Activated naive CD8-positive, alpha-beta T cell treated with anti-CD3 and anti-CD28 coated beads, Interleukin-2, amount 50 U/mL, for 16 hours (primary cell): ENCODE data around the gene FRK.
"Not testable (repeated sequence)": the region's sequence is repeated elsewhere in the genome, so short reads cannot be mapped to it uniquely, and the experiment has no call there.

Experiments used
- DNase-seq: peaks from one replicate; pipeline ENCODE4 v3.0.0-alpha.2; 2020; ENCODE audit warnings: low read depth, low spot score

The FRK gene

DNA sequence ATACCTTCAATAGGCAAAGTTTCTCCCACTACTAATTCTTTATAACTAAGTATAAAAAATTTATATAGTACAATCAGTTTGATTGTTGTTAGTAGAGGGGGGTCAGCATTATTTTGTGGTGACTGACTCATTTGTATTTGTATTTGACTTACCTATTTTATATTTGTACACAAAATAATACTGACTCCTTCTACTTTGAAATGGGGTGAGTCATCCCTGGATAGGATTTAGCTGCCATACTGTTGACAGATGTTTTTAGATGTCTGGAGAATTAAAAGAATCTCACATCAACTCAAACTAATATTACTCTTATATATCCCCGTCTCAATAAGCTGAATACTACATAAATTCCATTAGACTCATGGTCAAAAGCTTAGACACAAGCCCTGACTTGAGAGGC, 114.9 kb downstream of the FRK start:
- DNase-seq: no peak

DNA sequence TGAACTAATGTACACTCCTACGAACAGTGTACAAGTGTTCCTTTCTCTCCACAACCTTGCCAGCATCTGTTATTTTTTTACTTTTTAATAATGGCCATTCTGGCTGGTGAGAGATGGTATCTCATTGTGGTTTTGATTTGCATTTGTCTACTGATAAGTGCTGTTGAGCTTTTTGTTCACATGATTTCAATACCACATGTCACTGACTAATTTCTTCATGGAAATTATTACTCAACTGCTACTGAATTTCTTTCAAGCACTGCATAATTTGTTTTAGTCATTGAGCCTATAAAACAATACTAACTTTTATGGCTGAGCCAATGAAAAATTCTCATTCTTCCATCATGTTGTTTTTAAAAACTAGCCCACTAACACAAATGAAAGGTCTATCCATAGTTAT, 115.4 kb downstream of the FRK start:
- DNase-seq: no peak

DNA sequence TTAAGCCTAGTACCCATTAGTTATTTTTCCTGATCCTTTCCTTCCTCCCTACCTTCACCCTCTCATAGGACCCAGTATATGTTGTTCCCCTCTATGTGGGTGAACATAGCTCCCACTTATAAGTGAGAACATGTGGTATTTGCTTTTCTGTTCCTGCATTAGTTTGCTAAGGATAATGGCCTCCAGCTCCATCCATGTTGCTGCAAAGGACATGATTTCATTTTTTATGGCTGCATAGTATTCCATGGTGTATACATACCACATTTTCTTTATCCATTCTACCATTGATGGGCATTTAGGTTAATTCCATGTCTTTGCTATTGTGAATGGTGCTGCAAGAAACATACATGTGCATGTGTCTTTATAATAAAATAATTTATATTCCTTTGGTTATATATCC, 115.9 kb downstream of the FRK start:
- DNase-seq: not testable (repeated sequence)

DNA sequence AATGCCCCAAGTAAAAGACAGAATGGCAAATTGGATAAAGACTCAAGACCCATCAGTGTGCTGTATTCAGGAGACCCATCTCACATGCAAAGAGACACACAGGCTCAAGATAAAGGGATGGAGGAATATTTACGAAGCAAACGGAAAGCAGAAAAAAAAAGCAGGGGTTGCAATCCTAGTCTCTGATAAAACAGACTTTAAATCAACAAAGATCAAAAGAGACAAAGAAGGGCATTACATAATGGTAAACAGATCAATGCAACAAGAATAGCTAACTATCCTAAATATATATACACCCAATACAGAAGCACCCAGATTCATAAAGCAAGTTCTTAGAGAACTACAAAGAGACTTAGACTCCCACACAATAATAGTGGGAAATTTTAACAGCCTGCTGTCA, 123.2 kb downstream of the FRK start:
- not testable (repeated sequence) for DNase-seq

DNA sequence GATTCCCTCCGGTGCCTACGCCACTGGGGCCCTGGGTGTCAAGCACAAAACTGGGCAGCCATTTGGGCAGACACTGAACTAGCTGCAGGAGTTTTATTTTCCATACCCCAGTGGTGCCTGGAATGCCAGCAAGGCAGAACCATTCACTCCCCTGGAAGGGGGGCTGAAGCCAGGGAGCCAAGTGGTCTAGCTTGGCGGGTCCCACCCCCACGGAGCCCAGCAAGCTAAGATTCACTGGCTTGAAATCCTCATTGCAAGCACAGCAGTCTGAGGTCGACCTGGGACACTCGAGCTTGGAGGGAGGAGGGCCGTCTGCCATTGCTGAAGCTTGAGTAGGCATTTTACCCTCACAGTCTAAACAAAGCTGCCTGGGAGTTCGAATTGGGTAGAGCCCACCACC, 125.3 kb downstream of the FRK start:
- no peak for DNase-seq

DNA sequence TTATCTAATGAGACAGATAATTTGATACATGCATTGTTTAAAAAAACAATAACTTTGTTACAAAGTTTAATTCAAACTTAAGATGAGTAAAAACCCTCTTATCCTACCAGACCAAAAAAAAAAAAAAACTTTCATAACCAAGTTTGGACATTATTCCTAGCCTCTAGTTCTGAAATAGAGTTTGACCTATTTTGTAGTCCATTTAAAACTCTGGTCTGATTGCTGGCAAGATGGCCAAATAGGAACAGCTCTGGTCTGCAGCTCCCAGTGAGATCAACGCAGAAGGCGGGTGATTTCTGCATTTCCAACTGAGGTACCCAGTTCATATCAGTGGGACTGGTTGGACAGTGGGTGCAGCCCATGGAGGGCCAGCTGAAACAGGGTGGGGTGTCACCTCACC, 125.9 kb downstream of the FRK start:
- DNase-seq: no peak

DNA sequence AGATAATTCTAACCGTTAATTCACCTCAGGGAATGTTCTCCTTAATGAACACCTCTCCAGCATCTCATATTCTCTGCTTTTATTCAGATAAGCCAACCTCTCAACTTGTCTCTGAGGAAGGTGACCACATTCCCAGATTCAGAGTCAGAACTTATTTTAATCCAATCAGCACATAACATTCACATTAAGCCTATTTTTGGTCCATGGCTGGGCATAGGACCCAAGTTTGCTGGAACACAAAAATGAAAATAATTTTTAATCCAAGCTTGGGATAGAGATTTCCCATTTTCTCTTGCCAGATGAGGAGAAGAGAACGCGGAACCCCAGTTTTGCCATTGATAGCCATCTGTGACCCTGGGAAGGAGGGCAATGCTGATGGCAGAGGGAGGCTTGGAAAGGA, 126.5 kb downstream of the FRK start:
- no peak for DNase-seq

DNA sequence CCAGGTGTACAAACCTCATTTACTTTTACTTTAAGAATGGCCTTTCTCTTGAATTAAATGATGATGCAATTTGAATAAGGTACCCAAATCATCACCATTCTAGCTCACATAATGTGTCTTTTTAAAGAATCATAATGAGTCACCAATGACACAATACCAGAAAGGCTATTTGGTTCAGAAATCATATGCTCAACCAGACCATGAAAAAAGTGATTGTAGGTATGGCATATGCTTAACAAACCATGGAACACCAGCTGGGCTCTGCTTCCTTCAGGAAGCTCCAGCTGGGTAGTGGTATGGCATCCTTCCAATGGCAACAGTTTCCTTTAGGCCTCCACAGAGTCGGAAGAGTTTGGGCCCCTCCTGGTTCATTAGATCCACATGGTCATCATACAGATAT, 128.2 kb downstream of the FRK start:
- no peak for DNase-seq

DNA sequence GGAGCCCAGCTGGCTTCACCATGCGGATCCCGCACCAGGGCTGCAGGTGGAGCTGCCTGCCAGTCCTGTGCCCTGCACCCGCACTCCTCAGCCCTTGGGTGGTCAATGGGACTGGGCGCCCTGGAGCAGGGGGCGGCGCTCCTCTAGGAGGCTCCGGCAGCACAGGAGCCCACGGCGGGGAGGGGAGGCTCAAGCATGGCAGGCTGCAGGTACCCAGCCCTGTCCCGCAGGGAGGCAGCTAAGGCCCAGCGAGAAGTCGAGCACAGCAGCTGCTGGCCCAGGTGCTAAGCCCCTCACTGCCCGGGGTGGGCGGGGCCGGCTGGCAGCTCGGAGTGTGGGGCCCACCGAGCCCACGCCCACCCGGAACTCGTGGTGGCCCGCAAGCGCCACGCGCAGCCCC, 132.7 kb downstream of the FRK start:
- not testable (repeated sequence) for DNase-seq

DNA sequence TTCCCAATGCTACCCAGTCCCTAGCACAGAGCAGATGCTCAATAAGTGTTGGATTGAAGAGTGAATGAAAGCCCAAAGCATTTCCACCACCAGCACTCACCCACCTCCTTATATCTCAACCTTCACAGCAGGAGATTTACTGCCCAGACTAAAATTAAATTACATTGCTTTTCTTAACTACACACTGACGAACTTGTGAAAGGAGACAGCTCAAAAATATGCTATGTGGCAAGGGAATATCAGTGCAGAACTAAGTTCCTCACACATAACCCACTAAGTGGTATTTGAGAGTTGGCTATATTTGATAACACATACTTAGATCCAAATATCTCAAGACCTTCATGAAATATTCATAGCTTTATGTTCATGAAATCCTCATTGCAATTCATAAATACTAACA, 137.7 kb downstream of the FRK start:
- no peak for DNase-seq

DNA sequence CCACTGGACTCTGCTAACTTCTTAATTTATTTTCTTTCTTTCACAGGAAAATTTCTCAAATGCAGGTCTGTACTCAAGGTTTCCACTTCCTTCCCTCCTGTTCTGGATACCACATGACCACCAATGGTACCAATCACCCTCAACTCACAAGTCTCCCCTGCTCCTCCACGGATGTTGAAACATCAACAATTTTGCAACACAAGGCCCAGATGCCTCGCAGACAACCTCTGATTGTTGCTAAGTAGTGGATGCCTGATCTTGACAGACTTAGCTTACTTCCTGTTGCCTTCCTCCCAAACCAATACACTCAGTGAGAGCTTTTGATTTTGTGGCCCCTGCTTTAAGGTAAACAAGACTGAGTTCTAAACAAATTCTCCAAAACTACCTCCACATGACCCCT, 146.6 kb downstream of the FRK start:
- no peak for DNase-seq

DNA sequence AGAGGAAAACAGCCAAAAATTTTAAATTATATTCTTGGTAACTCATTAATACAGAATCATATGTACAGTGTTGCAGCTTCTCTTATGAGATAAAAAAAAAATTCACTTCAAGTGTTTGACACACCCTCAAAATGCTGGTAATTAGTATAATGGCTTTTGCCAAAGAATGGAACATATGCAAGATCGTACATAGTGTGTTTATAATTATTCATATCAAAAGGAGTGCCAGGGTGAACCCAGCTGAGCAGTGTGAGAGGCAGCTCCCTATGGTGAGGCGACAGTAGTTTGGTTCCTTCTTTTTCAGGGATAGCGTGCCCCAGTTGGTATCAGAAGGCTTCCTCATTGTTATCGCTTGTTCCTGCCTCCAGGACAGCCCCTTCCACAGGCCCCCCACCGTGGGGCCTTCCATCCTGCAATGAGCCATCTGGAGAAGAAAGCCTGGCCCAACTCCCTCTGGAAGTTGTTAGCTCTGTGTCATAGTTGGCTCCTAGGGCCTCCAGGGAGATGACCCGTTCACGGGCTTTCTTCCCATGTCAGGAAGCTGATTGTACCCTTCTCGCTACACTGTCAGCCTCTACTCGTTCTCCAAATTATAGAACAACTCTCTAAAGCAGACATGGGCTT, 150.7 kb downstream of the FRK start:
- DNase-seq: no peak

DNA sequence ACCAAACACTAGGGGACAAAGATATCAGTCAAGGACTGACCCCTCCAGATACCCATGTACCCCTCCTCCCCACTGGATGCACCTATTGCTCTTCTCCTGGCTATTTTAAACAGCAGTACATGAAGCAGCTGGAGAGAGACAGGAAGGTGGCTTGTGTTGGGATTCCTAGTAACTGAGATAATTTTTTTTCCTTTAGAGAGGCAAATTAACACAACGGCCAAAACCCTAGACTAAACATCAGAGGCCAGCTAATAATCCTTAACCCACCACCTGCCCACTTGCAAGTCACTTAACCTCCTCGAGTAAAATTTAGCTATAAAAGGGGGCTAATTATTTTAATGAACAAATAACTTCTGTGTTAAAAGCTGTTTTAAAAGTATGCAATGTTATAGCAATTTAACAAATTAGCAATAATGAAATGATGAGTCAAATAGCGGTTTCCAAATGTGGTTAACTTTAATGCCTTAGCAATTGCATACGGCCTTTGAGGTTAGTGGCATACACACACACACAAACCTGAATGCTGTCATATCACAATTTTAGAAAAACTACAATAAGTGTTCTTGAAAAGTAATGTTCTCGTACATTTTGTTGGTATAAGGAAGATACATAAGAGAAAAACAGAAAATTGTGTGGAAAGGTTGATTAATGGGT, 151.7 kb downstream of the FRK start:
- no peak for DNase-seq

DNA sequence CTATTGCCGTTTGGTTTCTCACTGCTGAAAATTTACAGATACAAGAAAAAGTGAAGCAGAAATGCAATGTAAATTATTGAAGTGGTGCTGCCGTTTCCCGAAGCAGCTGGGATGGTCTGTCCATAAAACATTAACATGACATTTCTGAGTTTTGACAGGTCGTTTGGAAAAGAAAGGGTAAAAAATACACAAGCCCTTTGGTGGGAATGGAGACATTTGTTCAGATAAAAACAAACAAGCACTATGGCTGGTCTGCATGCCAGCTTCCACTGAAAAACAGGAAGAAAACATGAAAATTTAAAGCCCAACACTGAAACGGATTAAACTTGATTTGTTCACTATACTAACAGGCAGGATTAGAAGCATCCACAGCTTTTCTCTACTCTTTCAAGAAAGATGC, 155.2 kb downstream of the FRK start:
- DNase-seq: no peak

DNA sequence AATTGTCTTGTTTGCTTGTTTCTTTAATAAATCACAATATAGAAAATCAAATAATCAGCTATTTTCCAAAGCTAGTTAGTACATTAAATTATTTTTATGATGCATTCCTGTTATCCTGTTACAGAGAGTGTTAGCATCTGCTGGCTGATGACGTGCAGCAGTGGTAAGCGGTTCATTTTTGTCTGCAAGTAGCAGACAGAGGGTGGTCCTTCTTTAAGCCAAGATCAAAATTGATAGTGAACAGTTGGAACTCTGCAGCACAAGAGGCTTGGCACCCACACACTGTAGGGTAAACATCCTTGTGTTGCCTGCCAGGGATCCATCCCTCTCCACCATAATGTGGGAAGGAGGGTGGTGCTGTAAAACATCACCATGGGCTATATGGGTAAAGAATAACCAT, 158.3 kb downstream of the FRK start:
- no peak for DNase-seq

DNA sequence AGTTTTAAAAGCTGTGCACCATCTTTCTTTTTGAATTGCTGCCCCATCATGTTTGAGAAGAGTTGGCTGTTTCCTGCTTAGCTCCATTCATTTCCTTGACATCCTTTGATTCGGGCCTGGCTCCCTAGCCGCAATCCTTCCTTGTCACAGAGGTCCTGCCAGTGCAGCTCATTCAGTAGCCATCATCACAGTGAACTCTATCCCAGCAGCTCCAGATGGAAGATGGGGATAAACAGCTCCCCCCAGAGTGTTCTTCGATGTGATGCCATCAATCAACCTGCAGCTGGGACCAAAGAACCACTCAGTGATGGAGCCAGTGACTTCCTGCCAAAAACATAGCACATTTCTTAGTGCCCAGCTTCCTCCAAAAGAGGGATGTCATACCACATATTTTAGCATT, 158.8 kb downstream of the FRK start:
- no peak for DNase-seq

DNA sequence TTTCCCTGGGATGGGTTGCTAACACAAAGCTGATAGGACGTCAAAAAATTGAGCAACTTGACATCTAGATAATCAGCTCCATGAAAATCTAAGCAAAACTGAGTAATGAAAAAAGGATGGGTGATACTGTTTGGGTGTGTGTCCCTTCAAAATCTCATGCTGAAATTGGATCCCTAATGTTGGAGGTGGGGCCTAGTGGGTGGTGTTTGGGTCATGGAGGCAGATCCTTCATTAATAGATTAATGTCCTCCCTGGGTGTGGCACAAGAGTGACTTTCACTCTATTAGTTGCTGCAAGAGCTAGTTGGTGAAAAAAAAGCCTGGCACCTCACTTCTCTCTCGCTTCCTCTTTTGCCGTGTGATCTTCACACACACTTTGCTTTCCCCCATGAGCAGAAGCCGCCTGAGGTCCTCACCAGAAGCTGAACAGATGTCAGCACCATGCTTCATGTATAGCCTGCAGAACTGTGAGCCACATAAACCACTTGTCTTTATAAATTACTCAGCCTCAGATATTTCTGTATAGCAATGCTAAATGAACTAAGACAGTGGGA, 160.9 kb downstream of the FRK start:
- DNase-seq: no peak

DNA sequence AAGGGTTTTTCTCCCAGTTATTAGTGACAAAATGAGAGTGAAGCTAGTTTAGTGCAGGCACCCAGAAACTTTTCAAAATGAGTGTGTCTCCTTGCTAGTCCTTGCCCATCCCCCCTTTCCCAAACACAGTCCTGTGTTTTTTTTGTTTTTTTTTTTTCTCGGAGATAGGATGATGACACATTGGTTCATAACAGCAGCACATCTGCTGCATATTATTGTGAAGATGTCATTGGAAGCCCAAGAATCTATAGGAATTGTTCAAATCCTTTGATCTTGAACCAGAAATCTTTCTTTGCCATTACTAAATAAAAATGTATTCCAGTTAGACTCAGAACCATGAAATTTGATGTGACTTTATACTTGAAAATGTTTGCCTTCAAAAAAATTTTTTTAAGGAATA, 162.4 kb downstream of the FRK start:
- DNase-seq: no peak

DNA sequence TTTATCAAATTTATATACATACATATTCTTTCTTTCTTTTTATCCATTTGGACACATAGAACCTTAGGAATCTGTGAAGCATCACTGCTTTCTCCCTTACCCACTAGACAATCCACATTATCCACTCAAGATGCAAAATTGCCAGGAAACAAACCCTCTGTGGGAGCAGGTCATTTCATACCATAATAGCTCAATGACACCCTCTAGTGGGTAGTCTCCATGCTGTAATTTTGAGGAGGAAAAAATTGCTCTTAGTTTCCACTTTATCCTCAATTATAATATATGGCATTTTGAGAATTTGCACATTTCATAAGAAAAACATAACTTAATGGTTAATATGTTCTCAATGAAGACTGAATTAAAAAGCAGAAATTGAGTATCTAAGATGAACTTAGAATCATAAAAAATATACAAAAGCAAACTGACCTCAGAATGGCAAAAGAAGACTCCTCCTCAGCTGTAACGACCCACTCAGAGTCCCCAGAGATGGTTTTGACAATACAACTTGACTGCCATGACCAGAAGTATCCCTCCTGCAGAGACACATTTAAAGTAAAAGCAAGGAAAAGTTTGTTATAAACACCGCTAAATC, 164.1 kb downstream of the FRK start:
- no peak for DNase-seq

DNA sequence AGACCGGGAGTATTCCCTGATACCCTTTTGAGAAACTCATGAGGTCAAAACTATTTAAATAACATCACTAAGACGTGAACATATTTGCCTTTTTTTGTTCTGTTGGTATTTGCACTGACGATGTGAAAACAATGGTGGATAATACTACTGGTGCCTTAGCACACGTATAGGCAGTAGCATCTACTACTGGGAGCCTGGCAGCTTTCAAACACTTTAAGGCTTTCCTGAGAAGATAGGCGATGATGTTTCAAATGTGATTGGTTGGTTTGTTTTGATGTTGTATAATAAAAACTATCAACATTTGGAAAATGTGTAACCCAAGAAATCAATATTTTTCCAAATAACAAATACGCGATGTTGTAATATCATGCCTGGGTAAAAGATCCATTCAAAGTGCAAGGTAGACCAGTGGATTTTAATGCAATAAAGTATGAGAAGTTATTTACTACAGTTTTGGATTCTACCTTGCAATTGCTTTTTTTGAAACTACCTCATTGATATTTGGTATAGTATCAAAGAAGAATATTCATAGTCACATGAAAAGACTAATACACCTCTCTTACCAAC, 166.2 kb downstream of the FRK start:
- no peak for DNase-seq

DNA sequence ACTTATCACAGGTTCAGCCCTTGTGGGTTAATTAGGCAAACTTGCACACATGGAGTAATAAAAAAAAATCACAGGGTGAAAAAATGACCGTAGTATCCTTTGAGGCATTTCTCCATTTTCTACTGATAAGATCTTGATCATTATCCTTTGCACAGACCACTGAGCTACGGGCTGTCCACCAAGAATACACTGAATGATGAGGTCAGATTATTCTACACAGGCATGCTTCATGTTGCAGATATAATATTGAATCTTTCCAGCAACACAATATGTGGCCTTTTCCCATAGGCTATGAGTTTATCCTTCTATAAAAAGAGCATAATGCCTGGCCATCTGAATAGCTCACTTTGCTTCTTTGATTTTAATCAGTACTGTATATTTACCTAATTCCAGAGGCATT, 168.9 kb downstream of the FRK start:
- DNase-seq: no peak

DNA sequence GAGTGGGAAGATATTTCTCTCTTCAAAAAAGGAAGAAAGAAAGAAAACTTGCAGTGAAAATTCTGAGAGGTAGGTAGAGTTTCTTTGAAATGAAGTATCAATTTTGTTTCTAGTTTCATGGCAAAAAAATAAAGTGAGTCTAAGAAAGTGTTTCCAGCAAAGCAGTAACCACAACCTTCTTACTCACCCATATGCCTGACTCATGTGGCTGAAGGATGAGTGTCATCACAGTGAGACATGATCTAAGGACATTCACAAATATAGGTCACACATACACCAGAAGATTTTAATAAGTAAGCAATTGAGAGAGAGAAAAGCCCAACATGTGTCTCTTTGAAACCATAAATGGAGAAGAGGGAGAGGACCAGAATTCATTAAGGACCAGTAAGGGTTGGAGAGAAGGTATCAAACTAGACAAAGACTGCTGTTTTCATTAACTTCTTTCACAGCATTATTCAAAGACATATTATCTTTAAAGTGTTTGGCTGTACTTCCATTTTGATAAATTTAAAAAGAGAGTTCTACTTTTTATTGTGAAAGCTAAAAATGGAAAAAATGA, 169.5 kb downstream of the FRK start:
- no peak for DNase-seq

DNA sequence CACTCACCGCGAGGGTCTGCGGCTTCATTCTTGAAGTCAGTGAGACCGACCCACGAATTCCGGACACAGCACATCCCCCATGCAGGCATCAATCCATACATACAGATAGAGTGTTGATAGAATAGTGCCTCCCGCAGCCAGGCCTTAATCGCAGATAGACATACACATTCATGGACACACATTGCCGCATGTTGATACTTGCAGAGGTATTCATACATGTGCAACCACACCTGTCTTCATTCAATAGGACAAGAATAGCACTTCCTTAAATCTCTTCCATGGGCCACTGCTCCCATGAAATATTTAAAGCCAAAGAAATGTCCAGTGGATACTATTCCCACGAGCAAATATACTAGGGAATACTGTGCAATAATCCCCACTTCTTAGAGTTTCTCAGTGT, 170.5 kb downstream of the FRK start:
- no peak for DNase-seq
